RCC 7860 (cell line): ENCODE data around the gene ADAMTS3.
A peak's percentile ranks its signal among the peaks of the same experiment; 100 is the strongest.

Source experiments
- DNase-seq: peaks from one replicate; pipeline ENCODE4 v3.0.0-alpha.2; 2015; ENCODE audit warnings: low spot score
- FAIRE-seq: peaks from 2 replicates; lab custom pipeline; 2012; peaks lifted over from hg19 to GRCh38; lab: Jason Lieb, UNC

Gene ADAMTS3

DNA sequence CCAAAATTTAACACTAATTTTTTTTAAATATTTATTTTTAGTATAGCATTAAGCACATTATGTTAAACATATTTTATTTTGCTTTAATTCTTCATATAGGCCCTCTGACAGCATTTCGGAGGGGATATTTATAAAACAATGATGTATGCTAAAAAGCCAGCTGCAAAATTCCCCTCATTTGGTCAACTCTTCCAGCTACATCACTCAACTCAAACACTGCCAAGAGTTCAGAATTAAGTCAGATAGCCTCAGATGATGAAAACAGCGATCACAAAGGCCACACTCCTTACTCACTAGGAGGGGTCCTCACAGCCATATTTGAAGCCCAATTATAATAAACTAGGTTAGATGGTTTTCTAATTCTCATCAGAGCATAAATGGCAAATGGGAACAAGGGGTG, 146.6 kb downstream of the ADAMTS3 start:
- no peak for FAIRE-seq
- DNase-seq: no peak

DNA sequence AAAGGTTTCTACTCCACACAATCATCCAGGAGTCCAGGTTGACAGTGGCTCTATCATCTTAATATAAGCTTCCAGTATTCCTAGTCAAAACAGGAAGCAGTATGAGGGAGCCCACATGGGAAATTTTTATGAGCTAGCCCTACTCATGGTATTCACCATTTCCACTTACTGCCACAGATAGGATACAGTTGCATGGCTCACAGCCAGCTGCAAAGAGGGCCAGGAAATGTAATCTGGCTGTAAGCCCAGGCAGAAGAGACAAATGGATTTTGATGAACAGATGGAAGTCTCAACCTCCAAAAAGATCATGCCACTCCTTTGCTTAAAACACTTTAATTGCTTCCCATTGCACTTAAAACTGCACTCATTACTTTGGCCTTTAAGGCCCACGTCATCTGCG, 150.6 kb downstream of the ADAMTS3 start:
- peak; percentile 40 for DNase-seq
- peak; percentile 57 for FAIRE-seq

DNA sequence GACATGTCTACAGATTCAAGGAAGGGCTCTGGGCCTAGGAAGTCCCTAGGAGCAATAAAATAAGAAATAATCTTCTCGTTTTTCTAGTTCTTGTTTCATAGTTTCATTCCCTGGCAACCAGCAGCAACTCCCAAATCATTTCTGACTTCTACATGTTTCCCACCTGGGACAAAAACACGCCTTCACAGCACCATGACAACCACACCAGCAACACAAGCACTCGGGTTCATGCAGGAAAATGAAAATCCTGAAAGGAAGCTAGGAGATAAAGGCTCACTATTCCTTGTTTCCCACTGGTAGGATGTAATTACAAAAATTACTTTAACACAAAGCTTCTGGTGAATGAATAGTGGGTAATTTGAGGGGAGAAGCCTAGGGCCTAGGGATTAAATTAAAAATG, 158.9 kb downstream of the ADAMTS3 start:
- FAIRE-seq (no peak), DNase-seq (no peak)

DNA sequence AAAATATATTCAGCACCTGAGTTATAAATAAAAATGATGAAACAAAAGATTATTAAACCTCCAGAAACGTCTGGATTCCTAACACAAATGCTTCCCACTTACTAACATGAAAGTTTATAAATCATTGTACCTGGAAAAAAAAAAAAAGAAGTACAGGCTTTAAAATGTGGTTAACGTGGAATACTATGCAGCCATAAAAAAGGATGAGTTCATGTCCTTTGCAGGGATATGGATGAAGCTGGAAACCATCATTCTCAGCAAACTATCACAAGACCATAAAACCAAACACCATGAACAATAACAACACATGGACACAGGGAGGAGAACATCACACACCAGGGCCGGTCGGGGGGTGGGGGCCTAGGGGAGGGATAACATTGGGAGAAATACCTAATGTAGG, 160.5 kb downstream of the ADAMTS3 start:
- no peak for DNase-seq
- no peak for FAIRE-seq

GRCh38 chr4:72405417-72405816, 163.6 kb downstream of the ADAMTS3 start:
- no peak for DNase-seq
- no peak for FAIRE-seq

- FAIRE-seq: no peak
- DNase-seq: no peak
Measured at GRCh38 chr4:72397314-72397713, 171.7 kb downstream of the ADAMTS3 start.

- FAIRE-seq (peak; percentile 80), DNase-seq (peak; percentile 59)
Measured at GRCh38 chr4:72394012-72394663, 174.9 kb downstream of the ADAMTS3 start.

- DNase-seq: no peak
- FAIRE-seq: no peak
Measured at GRCh38 chr4:72391281-72391680, 177.7 kb downstream of the ADAMTS3 start.

GRCh38 chr4:72390409-72390808, 178.6 kb downstream of the ADAMTS3 start:
- DNase-seq (no peak), FAIRE-seq (peak; percentile 4)

DNA sequence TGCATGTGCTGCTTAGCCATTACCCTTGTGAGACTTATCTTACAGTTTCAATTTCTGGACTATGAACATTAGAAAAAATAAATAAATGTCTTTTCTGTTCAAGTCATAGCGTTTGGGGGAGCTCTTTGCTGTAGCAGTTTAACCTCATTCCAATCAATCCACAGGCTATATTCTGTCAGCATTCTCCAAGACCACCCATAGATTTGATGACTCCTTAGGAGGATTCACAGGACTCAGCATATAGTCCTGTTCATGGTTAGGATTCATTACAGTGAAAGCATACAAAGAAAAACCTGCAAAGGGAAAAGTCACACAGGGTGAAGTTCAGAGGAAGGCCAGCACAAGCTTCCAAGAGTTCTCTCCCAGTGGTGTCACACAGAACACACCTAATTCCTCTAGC, 180.5 kb downstream of the ADAMTS3 start:
- FAIRE-seq: no peak
- DNase-seq: no peak

- no peak for DNase-seq
Measured at GRCh38 chr4:72387959-72388358, 181.1 kb downstream of the ADAMTS3 start.

DNA sequence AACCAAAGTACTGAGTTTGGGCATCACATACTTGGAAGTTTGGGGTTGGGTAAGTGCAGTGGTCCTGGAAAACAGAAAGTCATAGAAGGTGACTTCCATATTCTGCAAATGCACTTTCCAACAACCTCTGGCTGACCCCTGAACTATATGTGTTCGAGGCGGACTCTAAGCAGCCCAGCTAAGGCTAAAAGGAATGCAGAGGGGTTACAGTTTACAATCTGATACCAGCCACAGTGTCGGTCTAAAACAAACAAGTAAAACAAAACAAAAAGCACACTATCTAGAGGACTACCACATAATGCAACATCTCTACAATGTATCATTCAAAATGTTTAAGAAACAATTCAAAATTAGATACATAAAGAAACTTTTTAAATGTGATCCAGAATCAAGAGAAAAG, 185.6 kb downstream of the ADAMTS3 start:
- DNase-seq (no peak), FAIRE-seq (no peak)

More at GRCh38 chr4:72387959-72388358, 181.1 kb downstream of the ADAMTS3 start:
- no peak for FAIRE-seq

DNA sequence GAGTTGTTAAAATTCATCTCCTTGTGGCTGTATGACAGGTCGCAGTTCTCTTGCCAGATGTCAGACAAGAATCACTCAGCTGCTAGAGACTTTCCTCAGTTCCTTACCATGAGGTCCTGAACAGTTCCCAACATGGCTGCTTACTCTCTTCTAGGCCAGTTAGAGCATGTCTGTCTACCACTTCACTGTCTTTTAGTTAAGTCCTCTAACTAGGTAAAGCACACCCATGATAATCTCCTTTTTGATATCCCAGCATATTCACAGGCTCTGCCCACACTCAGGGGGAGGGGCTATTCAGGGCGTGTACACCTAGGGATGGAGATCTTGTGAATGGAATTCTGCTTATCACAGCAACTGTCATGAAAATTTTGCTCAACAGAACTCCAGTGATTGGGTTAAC, 190.1 kb downstream of the ADAMTS3 start:
- FAIRE-seq (no peak), DNase-seq (no peak)

DNA sequence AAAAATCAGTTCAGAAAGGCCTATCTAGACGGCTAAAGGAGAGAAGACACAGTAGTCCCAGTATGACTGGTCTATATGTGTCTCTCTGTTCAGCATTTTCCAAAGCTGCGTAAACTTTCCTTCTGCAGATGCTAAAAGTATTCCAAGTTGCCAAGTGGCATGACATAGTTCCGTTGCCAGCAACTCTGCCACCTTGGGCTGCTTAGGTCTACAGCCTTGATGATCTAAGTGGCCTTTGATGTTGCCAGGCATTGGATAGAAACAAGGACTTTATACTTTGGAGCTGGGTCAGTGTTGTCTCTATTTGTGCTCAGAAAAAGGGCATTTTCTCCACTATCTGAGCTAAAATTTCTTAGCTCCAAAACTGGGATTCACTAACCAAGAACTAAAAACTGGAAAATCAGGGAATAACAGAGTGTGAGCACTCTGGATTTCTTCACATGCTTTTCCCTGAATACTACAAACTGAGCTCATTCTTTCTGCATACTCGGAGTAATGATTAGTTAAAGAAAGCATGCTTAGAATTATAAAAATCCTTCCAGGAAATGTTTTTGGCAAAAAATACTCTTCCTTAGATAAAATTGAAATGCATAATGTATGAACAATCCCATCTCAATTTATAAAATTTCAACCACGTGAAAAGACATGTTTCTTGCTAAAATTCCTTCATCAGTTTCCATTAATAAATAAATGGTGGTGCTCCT, 191.4 kb downstream of the ADAMTS3 start:
- FAIRE-seq: no peak
- no peak for DNase-seq

DNA sequence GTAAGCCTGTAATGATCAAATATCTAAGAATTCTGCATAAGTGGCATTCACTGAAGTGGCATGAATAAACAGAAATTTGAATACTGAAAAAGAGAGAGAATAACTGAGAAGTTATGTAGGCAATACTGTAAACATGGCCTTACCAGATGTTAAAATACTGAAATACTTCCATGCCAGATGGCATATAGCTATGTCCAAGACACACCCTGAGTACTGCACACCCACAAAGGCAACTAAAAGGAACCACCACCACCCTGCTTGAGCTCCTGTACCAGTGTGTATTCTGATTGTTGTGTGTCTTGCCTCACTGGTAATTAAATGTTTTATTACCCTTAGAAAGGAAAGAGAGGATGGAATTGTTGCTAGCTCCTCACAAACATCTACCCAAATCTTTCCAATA, 192.1 kb downstream of the ADAMTS3 start:
- no peak for DNase-seq
- no peak for FAIRE-seq

DNA sequence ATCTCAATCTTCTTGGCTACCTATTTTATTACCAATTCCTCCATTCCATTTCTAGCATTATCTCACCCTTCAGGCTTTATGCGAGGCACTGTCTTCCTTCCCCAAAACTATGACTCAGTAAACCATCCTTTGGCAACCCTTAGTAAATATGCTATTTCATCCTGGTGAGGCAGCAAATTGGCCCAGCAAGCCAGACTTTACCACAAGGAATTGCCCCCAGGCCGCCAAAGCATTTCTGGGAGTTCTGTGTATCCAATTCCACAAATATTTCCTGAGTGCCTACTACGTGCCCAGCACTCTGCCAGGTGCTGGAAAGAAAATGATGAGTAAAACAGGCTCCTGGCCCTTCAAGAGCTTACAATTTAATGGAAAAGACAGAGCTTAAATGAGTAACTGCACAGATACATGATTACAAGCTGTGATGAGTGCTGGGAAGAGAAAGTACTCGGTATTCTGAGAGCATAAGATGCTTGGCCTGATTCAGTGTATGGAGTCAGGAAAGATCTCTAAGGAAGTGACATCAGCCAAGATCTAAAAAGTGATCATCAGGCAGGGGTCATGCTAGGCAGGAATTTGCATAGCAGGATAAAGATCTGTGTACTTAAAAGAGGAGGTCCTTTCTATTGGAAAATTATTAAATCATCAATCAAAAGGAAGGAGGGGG, 193.8 kb downstream of the ADAMTS3 start:
- FAIRE-seq (peak; percentile 78), DNase-seq (peak; percentile 52)

DNA sequence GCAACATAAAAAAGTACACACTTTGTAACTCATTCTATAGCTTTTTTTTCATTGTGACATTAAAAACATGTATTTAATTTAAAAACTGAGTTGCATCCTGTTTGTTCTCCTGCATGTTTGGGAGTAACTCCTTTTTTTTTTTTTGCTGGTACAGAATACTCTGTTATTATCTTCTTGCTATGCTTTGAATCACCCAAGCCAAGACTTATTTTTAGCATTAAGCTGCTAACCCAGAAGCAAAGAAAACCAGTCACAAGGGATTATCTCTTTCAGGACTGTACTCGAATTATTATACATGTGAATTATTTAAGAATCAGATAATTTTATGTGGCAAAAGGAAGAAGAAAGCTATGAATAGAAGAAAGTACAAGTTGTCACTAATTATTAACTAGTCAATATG, 194.9 kb downstream of the ADAMTS3 start:
- FAIRE-seq (no peak), DNase-seq (no peak)

DNA sequence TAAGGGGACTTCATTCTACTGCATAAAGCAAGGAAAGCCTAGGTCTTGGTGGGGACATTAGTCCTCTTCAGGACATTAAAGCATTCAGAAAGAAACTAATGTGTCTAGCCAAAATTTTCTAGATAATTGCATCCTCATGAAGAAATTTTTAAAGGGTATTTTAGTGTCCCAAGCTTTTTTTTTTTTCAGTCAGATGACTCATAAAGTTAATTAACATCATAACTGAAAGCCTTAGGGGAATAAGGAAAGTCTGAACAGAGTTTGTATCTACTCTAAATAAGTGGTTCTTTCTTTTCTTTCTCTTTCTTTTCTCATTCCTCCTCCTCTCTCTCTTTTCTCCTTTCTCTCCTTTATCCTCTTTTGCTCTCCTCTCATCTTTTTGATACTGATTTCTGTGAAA, 202.4 kb downstream of the ADAMTS3 start:
- DNase-seq: no peak
- FAIRE-seq: no peak

GRCh38 chr4:72365981-72366380, 203.0 kb downstream of the ADAMTS3 start:
- no peak for DNase-seq

DNA sequence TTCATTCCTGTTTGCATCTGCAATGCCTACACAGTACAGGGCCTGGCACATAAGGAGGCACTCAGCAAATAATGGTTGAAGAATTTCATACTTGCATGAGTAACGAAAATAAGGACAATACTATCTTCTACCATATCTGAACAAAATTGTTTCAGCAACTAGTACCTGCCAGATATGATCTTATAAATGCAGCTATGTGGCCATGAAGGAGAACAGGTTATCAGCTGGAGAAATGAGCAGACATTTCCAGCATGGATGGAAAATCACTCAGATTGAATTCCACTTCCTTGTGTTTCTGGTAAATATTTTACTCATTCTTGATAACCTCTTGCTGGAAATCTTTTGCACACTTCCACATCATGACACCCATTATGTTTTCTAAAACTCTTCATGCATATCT, 204.0 kb downstream of the ADAMTS3 start:
- DNase-seq (no peak), FAIRE-seq (no peak)

More at GRCh38 chr4:72365981-72366380, 203.0 kb downstream of the ADAMTS3 start:
- FAIRE-seq: no peak

- FAIRE-seq (no peak), DNase-seq (no peak)
Measured at GRCh38 chr4:72360075-72360474, 208.9 kb downstream of the ADAMTS3 start.

GRCh38 chr4:72358483-72358882, 210.5 kb downstream of the ADAMTS3 start:
- no peak for FAIRE-seq
- no peak for DNase-seq
